ENCODE data around the gene TRAK1. TPM values are rescaled to one million over a fixed set of nuclear protein-coding genes. Genes with fewer than 3 reads are reported as not detected.

Gene TRAK1, protein sequence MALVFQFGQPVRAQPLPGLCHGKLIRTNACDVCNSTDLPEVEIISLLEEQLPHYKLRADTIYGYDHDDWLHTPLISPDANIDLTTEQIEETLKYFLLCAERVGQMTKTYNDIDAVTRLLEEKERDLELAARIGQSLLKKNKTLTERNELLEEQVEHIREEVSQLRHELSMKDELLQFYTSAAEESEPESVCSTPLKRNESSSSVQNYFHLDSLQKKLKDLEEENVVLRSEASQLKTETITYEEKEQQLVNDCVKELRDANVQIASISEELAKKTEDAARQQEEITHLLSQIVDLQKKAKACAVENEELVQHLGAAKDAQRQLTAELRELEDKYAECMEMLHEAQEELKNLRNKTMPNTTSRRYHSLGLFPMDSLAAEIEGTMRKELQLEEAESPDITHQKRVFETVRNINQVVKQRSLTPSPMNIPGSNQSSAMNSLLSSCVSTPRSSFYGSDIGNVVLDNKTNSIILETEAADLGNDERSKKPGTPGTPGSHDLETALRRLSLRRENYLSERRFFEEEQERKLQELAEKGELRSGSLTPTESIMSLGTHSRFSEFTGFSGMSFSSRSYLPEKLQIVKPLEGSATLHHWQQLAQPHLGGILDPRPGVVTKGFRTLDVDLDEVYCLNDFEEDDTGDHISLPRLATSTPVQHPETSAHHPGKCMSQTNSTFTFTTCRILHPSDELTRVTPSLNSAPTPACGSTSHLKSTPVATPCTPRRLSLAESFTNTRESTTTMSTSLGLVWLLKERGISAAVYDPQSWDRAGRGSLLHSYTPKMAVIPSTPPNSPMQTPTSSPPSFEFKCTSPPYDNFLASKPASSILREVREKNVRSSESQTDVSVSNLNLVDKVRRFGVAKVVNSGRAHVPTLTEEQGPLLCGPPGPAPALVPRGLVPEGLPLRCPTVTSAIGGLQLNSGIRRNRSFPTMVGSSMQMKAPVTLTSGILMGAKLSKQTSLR
- total RNA-seq (2013; cell fraction: nucleolus; rRNA removed) = 76.4 and 80.8 TPM in 2 replicates
- total RNA-seq (2014; rRNA removed) (29.4 and 32.0 TPM in 2 replicates), total RNA-seq (2014; rRNA removed; fragmentation: Illumina TruSeq; extraction: Trizol) (20.6 and 22.2 TPM in 2 replicates), total RNA-seq (2021) (43.1 and 46.2 TPM in 2 replicates), polyA plus RNA-seq (2011; rRNA removed) (18.7 and 25.2 TPM in 2 replicates), polyA plus RNA-seq (2014; fragmentation: Illumina TruSeq; extraction: Trizol) (23.9 and 28.3 TPM in 2 replicates), polyA plus RNA-seq (2014; fragmentation: Nextera tagmentation; extraction: Ambion mirVana) (1 to 10 TPM; 6.6 to 6.7 TPM), polyA plus RNA-seq (2014; rRNA removed) (32.1 and 32.3 TPM in 2 replicates), polyA plus RNA-seq (2016; fragmentation: Nextera tagmentation; extraction: Ambion mirVana) (1 to 10 TPM; 7.2 to 9.8 TPM), polyA minus RNA-seq (2011; rRNA and poly(A)+ RNA removed) (44.9 and 47.8 TPM in 2 replicates), Bru-seq, nascent RNA (percentile 86 among the genes with signal in this experiment), BruChase-seq, experiment 1, labeled RNA remaining after a 6-hour chase (percentile 85 among the genes with signal in this experiment), BruChase-seq, experiment 2, labeled RNA remaining after a 2-hour chase (percentile 85 among the genes with signal in this experiment)
- 15.1 TPM for polyA plus RNA-seq (2011; ENCODE audit: low read depth)
- 22.7 and 26.2 TPM in 2 replicates for polyA plus RNA-seq (2011; cell fraction: cytosol; rRNA removed)
- 49.2 and 51.0 TPM in 2 replicates for polyA plus RNA-seq (2011; cell fraction: nucleus; rRNA removed)
- polyA plus RNA-seq (2012) = 23.0 and 27.8 TPM in 2 replicates
- 14.8 and 17.8 TPM in 2 replicates for polyA minus RNA-seq (2011; cell fraction: cytosol; rRNA and poly(A)+ RNA removed)
- polyA minus RNA-seq (2011; cell fraction: nucleus; rRNA and poly(A)+ RNA removed) = 40.6 and 63.4 TPM in 2 replicates
- long read RNA-seq, experiment 1, partial matches to known transcripts = 4 of 6 reads
- long read RNA-seq, experiment 1, other reads (novel, unspliced or antisense) = 2 of 6 reads
- long read RNA-seq, experiment 2, partial matches to known transcripts = 0 of 21 reads
- long read RNA-seq, experiment 2, other reads (novel, unspliced or antisense) = 21 of 21 reads

DNA sequence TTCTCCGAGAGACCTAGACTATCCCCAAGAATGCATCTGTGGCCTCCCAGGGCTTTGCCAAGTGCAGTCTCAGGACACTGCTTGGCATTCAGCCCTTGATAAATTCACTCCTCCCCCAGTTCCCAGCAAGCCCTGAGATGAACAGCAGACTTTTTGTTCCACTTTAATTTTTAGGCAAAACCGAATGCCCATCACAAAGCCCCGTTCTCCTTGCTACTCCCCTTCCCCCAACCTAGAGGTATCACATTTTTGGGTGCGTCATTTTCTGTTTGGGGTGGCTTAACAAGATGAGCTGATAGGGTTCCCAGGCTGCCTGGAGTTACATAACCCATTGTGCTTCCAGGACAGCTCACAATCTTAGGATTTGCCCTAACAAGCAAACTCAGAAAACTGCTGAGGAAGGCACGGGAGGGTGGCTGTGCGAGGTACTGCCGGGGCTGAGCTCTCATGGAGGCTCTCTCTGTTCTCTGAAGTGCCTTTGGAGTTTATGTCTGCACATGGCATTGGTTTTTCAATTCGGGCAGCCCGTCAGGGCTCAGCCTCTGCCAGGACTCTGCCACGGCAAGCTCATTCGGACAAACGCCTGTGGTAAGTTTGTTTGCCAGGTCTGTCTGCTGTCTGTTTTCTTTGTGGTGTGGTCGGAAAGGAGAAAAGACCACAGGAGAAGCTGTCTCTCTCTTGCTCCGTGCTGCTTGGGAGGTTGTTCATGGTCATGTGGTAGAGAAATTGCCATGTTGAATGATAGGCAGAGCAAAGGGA lies at the start of gene TRAK1:
Gene TRAK1, plus strand, starts transcription at position 385 of the 759 bp plus-strand sequence. Its CDS starts 113 bp downstream, at position 498.
- DNase-seq (ENCODE audit: low read depth, low spot score) (no peak), ATAC-seq (no peak), FAIRE-seq (no peak)
- Histone ChIP-seq H3K27ac (ENCODE audit: control insufficient read depth, insufficient read depth) (peak within 1 kb of the TSS; percentile 63), H3K4me1 (ENCODE audit: control insufficient read depth, insufficient read depth, low read length) (peaks cover 79% of the 10 kb centered on the region), H3K27me3 (replicated peaks in 1 of 2; ENCODE audit: control insufficient read depth in 2 of 2, insufficient read depth in 2 of 2, low read length in 1 of 2) (no peaks in the 10 kb centered on the region), H2AFZ (ENCODE audit: control insufficient read depth, low read depth, low read length) (no peak within 1 kb of the TSS), H3K9ac (ENCODE audit: control insufficient read depth, insufficient read depth, low read length) (peak within 1 kb of the TSS; percentile 24; the same call in 1 of the 2 replicates), H3K9me3 (replicated peaks; ENCODE audit: control insufficient read depth, insufficient read depth, low read length) (peaks cover 18% of the 10 kb centered on the region), H3K4me3 (peak within 1 kb of the TSS; percentile 23; the same call in 1 of the 2 replicates), H3K79me2 (ENCODE audit: control insufficient read depth, insufficient read depth, low read length) (peaks cover 31% of the 10 kb centered on the region), H3K36me3 (ENCODE audit: control insufficient read depth in 2 of 2, insufficient read depth in 2 of 2, low read length in 1 of 2) (peaks cover 16 to 38% of the 10 kb centered on the region in 2 experiments), H3K4me2 (ENCODE audit: control insufficient read depth, insufficient read depth) (peak within 1 kb of the TSS; percentile 21), H4K20me1 (ENCODE audit: control insufficient read depth, insufficient read depth) (no peaks in the 10 kb centered on the region)
- RAD21 ChIA-PET (ENCODE audit: unreplicated experiment) = interaction anchor here (1.3 kb wide), 1 partner anchor 76 kb away, joined by 4 read pairs; no protein-coding TSS in a partner anchor
- 100% methylated on average over 13 of the region's 14 CpGs for WGBS (ENCODE audit: insufficient coverage, insufficient replicate concordance, low lambda C conversion rate, missing lambda C conversion rate)
- CTCF ChIA-PET = interaction anchor here (0.6 to 1.8 kb wide), 5 partner anchors 8 to 100 kb away, joined by 3 to 8 read pairs (median 3); no protein-coding TSS in a partner anchor
- in situ Hi-C loops (cut with MboI) (no loop called here), intact Hi-C loops (cut with micrococcal nuclease; ENCODE audit: unreplicated experiment) (loop anchor here (10.0 kb wide), 1 partner anchor 876 kb away; no protein-coding TSS in a partner anchor)
- POLR2A ChIA-PET = interaction anchor here (1.4 kb wide), 1 partner anchor 9 kb away, joined by 4 read pairs; no protein-coding TSS in a partner anchor
- no TSS peak for BruUV-seq (replicated peaks)
- TF ChIP-seq, protein P1, sequence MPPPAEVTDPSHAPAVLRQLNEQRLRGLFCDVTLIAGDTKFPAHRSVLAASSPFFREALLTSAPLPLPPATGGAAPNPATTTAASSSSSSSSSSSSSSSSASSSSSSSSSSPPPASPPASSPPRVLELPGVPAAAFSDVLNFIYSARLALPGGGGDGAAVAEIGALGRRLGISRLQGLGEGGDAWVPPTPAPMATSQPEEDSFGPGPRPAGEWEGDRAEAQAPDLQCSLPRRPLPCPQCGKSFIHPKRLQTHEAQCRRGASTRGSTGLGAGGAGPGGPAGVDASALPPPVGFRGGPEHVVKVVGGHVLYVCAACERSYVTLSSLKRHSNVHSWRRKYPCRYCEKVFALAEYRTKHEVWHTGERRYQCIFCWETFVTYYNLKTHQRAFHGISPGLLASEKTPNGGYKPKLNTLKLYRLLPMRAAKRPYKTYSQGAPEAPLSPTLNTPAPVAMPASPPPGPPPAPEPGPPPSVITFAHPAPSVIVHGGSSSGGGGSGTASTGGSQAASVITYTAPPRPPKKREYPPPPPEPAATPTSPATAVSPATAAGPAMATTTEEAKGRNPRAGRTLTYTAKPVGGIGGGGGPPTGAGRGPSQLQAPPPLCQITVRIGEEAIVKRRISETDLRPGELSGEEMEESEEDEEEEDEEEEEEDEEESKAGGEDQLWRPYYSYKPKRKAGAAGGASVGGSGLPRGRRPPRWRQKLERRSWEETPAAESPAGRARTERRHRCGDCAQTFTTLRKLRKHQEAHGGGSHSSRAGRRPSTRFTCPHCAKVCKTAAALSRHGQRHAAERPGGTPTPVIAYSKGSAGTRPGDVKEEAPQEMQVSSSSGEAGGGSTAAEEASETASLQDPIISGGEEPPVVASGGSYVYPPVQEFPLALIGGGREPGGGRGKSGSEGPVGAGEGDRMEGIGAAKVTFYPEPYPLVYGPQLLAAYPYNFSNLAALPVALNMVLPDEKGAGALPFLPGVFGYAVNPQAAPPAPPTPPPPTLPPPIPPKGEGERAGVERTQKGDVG (CRISPR knock-in tag; IDR thresholded peaks at IDR 0.05) = no peak
- TF ChIP-seq EZH2 (IDR thresholded peaks at IDR 0.05; ENCODE audit: borderline replicate concordance, control insufficient read depth, low read depth, low read length) = no peak
- TF ChIP-seq SUPT20H (IDR thresholded peaks at IDR 0.05; ENCODE audit: borderline replicate concordance, control insufficient read depth, low read depth, low read length) = no peak
- no peak for TF ChIP-seq NFXL1 (IDR thresholded peaks at IDR 0.05; ENCODE audit: borderline replicate concordance)
- TF ChIP-seq TCF7 (IDR thresholded peaks at IDR 0.05; ENCODE audit: borderline replicate concordance) = no peak
- TF ChIP-seq NR2C2 (IDR thresholded peaks at IDR 0.05; ENCODE audit: borderline replicate concordance, control insufficient read depth, insufficient read length, low read depth) = no peak
- SMC1A ChIA-PET (ENCODE audit: uncharacterized antibody, unreplicated experiment) = interaction anchor here (0.9 to 2.0 kb wide), 5 partner anchors 8 to 68 kb away, joined by 3 to 14 read pairs (median 3); no protein-coding TSS in a partner anchor

Data from GM12878 (cell line).